ENCODE results near the gene SIGMAR1.

- no peak for TF ChIP-seq CTCF (IDR thresholded peaks at IDR 0.05)
- TF ChIP-seq POLR2A (IDR thresholded peaks at IDR 0.05) = no peak
- TF ChIP-seq POLR2AphosphoS5 (IDR thresholded peaks at IDR 0.05) = no peak
These were observed 12.5 kb downstream of the SIGMAR1 start for GRCh38 chr9:34625186-34625486.

Measured in upper lobe of left lung (tissue), 4 donors.